ENCODE measurements around the gene CENPM.

CENPM gene

GRCh38 chr22:41913842-41914534 is 33.0 kb downstream of the CENPM start:
- H3K9me3 ChIP-seq (ENCODE audit: control insufficient read depth, low read length), result no peaks in the 10 kb centered on the region
- H3K9ac ChIP-seq (ENCODE audit: low read length), result no peak overlapping the region
- H3K36me3 ChIP-seq (ENCODE audit: control insufficient read depth, insufficient read depth, low read length), result no peaks in the 10 kb centered on the region
- H3K4me1 ChIP-seq (ENCODE audit: control insufficient read depth, insufficient read depth, low read length), result peaks cover 25% of the 10 kb centered on the region
- peaks cover 87% of the 10 kb centered on the region for H3K27me3 ChIP-seq (ENCODE audit: control insufficient read depth, insufficient read depth, low read length)
- no peak overlapping the region for H3K4me3 ChIP-seq (ENCODE audit: low read length)

GRCh38 chr22:41913040-41913719 is 33.8 kb downstream of the CENPM start:
- Histone ChIP-seq H3K27me3 (ENCODE audit: control insufficient read depth, insufficient read depth, low read length) (peaks cover 91% of the 10 kb centered on the region), H3K4me1 (ENCODE audit: control insufficient read depth, insufficient read depth, low read length) (peaks cover 24% of the 10 kb centered on the region), H3K9me3 (ENCODE audit: control insufficient read depth, low read length) (no peaks in the 10 kb centered on the region), H3K4me3 (ENCODE audit: low read length) (no peak overlapping the region), H3K36me3 (ENCODE audit: control insufficient read depth, insufficient read depth, low read length) (no peaks in the 10 kb centered on the region), H3K9ac (ENCODE audit: low read length) (no peak overlapping the region)

DNA sequence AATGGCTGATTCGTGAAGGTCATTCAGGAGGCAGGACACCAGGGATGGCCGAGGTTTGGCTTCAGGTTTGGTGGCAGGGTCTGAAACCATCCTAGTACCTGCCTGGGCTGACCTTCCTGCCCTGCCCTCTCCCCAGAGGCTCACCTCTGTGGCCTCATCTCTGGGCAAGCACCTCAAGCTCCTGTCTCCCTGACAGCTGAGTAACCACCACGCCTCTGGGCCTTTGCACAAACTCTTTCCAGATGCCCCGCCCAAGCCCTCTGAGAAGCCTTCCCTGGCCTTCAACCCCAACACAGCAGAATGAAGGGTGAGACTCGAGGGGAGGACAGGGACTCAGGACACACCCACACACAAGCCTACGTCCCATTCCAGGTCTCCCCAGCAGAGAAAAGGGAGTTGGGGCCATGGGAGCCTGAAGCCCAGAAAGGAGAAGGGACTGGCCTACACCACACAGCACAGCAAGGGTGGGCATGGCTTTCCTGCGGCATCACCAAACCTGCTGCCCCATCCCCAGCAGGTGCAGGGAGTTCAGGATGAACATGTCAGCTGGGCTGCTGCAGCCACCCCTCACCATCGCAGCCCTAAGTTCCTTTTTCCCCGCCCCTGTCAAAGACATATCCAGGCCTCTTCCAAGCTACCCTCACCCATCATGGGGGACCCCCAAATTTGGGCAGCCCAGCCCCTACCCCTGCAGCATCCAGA is 34.5 kb downstream of the CENPM start:
- peaks cover 84% of the 10 kb centered on the region for H3K27me3 ChIP-seq (ENCODE audit: control insufficient read depth, insufficient read depth, low read length)

GRCh38 chr22:41911001-41911611 is 35.8 kb downstream of the CENPM start:
- Histone ChIP-seq H3K36me3 (ENCODE audit: control insufficient read depth, insufficient read depth, low read length) (no peaks in the 10 kb centered on the region), H3K9me3 (ENCODE audit: control insufficient read depth, low read length) (no peaks in the 10 kb centered on the region), H3K27me3 (ENCODE audit: control insufficient read depth, insufficient read depth, low read length) (peaks cover 74% of the 10 kb centered on the region), H3K9ac (ENCODE audit: low read length) (no peak overlapping the region), H3K4me1 (ENCODE audit: control insufficient read depth, insufficient read depth, low read length) (peaks cover 21% of the 10 kb centered on the region), H3K4me3 (ENCODE audit: low read length) (no peak overlapping the region)

More for the DNA sequence above, 34.5 kb downstream of the CENPM start:
- H3K36me3 ChIP-seq (ENCODE audit: control insufficient read depth, insufficient read depth, low read length), result no peaks in the 10 kb centered on the region
- no peaks in the 10 kb centered on the region for H3K9me3 ChIP-seq (ENCODE audit: control insufficient read depth, low read length)
- H3K9ac ChIP-seq (ENCODE audit: low read length), result no peak overlapping the region
- H3K4me1 ChIP-seq (ENCODE audit: control insufficient read depth, insufficient read depth, low read length), result peaks cover 21% of the 10 kb centered on the region
- no peak overlapping the region for H3K4me3 ChIP-seq (ENCODE audit: low read length)

- H3K36me3 ChIP-seq (ENCODE audit: control insufficient read depth, insufficient read depth, low read length), result peaks cover 5% of the 10 kb centered on the region
- peaks cover 20% of the 10 kb centered on the region for H3K4me1 ChIP-seq (ENCODE audit: control insufficient read depth, insufficient read depth, low read length)
- H3K4me3 ChIP-seq (ENCODE audit: low read length), result no peak overlapping the region
- H3K27me3 ChIP-seq (ENCODE audit: control insufficient read depth, insufficient read depth, low read length), result peaks cover 67% of the 10 kb centered on the region
- H3K9me3 ChIP-seq (ENCODE audit: control insufficient read depth, low read length), result no peaks in the 10 kb centered on the region
- H3K9ac ChIP-seq (ENCODE audit: low read length), result no peak overlapping the region
Observed at GRCh38 chr22:41910050-41911000, 36.6 kb downstream of the CENPM start.

DNA sequence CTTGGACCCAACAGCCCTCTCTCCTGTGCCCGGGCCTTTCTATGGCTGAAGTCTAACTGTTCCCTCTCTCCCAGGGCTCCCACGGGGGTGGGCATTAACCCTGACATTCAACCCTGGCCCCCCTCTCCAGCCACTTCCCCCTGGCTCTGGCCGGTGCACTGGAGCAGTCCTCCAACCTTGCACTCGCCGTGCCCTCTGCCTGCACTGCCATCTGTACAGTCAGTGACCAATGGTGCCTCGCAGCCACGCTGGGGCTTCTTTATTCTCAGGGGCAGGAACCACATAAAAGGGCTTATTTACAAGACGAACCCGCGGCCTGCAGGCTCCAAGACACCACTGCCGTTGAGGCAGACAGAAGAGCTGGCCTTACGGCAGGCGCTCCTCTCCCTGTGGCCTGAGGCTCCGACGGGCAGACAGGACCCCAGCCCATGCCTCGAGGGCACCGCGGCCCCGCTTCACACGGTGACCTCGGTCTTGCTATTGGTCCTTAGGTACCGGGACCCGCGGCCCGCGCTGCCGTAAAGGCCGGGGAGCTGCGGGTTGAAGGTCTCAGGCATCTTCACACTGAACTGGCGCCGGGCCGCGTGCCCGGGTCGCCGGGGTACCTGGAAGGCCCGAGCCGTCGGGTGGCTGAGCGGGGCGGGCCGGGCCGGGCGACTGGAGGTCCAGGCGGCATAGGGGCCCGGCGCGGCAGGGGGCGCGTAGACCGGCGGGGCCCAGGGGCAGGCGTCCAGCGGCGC is 37.5 kb downstream of the CENPM start:
- peaks cover 13% of the 10 kb centered on the region for H3K36me3 ChIP-seq (ENCODE audit: control insufficient read depth, insufficient read depth, low read length)
- H3K4me1 ChIP-seq (ENCODE audit: control insufficient read depth, insufficient read depth, low read length), result peaks cover 17% of the 10 kb centered on the region
- peaks cover 59% of the 10 kb centered on the region for H3K27me3 ChIP-seq (ENCODE audit: control insufficient read depth, insufficient read depth, low read length)
- H3K9ac ChIP-seq (ENCODE audit: low read length), result no peak overlapping the region
- H3K9me3 ChIP-seq (ENCODE audit: control insufficient read depth, low read length), result no peaks in the 10 kb centered on the region
- no peak overlapping the region for H3K4me3 ChIP-seq (ENCODE audit: low read length)

DNA sequence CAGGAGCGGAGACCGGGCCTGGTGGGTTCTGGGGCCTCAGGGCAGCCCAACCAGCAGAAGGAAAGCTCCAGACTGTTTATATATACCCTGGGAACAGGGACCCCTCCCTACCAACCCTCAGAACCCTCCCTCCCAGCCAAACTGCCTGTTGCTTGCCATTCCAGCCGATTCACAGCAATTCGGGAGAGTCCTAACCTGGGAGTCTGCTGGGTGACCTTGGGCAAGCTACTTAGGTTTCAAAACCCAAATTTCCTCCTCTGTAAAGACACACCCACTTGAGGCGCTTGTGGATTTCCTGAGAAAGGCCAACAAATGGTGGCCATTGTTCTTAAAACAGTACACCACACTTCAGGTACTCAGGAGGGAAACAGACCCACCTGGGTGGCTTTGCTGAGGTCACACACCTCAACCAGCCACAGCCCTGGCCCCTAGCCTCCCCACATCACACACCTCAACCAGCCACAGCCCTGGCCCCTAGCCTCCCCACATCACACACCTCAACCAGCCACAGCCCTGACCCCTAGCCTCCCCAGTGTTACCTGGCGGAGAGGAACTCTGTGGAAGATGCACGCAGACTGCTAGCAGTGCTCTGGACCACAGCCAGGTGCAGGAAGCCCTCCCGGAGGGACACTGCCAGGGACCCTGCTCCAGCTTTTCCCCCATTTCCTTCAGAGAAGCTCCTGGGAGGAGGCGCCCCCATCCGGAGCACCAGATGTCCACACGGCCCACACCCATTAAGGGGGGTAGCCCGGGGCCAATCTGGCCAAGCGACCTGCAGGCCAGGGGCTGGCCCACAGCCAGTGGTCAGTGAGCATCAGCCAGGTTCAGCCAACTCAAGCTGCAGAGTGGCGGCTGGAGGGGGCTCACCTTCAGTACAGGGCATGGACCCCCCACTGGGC is 38.3 kb downstream of the CENPM start:
- H3K27me3 ChIP-seq (ENCODE audit: control insufficient read depth, insufficient read depth, low read length), result peaks cover 53% of the 10 kb centered on the region
- peaks cover 19% of the 10 kb centered on the region for H3K36me3 ChIP-seq (ENCODE audit: control insufficient read depth, insufficient read depth, low read length)
- H3K9me3 ChIP-seq (ENCODE audit: control insufficient read depth, low read length), result no peaks in the 10 kb centered on the region
- H3K9ac ChIP-seq (ENCODE audit: low read length), result no peak overlapping the region
- H3K4me3 ChIP-seq (ENCODE audit: low read length), result no peak overlapping the region
- peaks cover 17% of the 10 kb centered on the region for H3K4me1 ChIP-seq (ENCODE audit: control insufficient read depth, insufficient read depth, low read length)

- Histone ChIP-seq H3K27me3 (ENCODE audit: control insufficient read depth, insufficient read depth, low read length) (peaks cover 44% of the 10 kb centered on the region), H3K9me3 (ENCODE audit: control insufficient read depth, low read length) (no peaks in the 10 kb centered on the region), H3K36me3 (ENCODE audit: control insufficient read depth, insufficient read depth, low read length) (peaks cover 19% of the 10 kb centered on the region), H3K4me1 (ENCODE audit: control insufficient read depth, insufficient read depth, low read length) (peaks cover 21% of the 10 kb centered on the region), H3K9ac (ENCODE audit: low read length) (no peak overlapping the region), H3K4me3 (ENCODE audit: low read length) (no peak overlapping the region)
Observed at GRCh38 chr22:41907436-41908401, 39.2 kb downstream of the CENPM start.

DNA sequence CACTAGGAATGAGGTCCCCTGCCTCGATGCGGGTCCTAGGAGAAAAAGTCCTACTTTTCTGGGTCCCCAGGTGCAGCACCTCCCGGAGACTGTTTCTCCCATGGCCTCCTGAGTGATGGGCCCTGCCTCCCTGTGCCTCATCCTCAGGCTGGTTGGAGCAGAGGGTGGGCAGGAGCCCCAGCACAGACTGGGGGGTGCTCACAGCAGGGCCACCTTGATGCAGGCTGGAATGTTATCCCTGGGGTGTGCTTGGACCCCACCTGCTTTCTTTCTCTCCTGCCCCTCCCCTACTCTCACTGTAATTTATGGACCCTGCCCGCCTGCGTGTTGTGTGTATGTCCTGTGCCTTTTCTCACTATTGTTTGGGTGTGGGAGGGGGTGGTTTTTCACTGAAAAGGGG is 40.1 kb downstream of the CENPM start:
- Histone ChIP-seq H3K4me1 (ENCODE audit: control insufficient read depth, insufficient read depth, low read length) (peaks cover 25% of the 10 kb centered on the region), H3K27me3 (ENCODE audit: control insufficient read depth, insufficient read depth, low read length) (peaks cover 35% of the 10 kb centered on the region), H3K9me3 (ENCODE audit: control insufficient read depth, low read length) (no peaks in the 10 kb centered on the region), H3K4me3 (ENCODE audit: low read length) (no peak overlapping the region), H3K36me3 (ENCODE audit: control insufficient read depth, insufficient read depth, low read length) (peaks cover 19% of the 10 kb centered on the region), H3K9ac (ENCODE audit: low read length) (no peak overlapping the region)

Measured in mucosa of stomach (tissue), 1 donor.